ENCODE measurements around the gene TNFSF15.

Gene TNFSF15

DNA sequence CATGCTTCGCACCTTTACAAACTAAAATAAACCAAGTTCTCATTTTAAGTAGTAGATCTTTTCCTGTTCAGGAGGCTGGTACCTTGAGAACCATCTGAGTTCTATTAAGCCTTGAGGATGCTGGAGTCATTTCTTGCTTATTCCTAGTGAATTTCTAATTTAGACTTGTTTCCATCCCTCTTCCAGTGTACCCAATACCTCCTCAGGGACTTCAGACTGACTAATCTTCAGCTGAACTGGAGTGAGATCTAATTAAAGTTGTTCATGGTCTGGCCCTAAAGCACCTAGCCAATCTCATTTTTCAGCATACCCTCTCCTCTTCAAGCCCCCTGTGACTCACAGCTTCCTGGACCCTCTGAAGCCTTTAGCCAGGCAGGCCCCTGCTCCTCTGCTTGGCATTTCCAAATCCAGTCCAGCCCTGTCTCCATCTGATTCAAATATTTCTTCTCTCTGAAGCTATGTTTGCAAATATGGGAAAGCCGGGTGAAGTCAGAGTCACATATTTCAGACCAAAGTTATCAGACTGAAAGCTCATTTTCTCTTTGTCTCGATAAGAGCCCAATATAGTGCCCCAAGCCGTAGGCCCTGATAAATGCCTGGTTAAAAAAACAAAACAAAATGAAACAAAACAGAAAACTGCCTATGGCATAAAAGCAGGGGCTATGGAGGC is 19.4 kb upstream of the TNFSF15 start:
- DNase-seq (ENCODE audit: low read depth in 2 of 2): no peak

DNA sequence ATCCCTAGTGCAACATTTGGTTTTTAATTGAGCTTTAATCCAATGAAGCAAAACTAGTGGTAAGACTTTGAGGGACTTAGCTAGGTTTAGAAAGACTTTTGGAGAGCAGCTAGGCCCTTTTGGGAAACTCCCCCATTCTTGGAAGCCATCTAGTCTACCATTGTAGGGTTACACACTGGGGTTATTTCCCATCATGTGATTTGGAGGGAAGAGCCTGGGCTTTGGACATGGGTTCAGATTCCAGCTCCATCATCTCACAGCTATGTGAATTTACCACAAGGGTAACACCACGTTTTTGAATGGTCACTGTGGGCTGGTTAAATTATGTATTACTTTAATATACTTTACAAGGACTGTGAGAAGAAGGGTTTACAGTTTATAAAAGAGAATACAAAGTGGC is 18.3 kb upstream of the TNFSF15 start:
- DNase-seq (ENCODE audit: low read depth in 2 of 2): no peak

DNA sequence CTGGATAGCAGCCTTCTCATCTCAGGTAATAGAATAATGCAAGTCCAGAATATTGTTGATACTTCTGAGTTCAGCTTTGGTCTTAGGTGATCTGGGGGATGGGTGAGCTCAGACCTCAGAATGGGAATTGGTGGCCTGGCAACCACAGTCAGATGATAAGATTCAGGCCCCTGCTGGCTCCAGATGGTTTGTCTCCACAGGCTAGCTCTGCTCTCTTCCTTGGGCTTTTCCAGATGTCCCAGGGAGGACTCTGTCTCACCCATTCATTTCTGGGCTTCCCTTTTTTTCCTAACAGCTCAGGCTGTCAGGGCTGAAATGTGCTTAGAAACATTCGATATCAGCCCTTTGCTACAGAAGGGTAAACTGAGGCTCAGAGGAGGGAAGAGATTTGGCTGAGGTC is 17.6 kb upstream of the TNFSF15 start:
- DNase-seq (ENCODE audit: low read depth in 2 of 2): no peak

DNA sequence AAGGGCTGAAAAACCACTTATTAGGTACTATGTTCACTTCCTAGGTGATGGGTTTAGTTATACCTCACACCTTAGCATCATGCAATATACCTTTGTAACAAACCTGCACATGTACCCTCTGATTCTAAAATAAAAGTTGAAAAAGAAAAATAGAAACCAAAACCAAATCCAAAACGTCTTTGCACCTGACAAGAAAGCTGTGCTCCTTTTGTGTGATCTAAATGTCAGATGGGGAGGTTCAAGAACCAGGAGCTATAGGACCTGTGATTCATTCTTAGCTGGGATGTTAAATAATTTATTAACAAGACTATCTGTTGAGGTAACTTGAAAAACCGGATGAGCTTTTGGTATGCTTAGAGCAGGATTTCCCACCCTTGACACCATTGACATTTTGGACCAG is 16.9 kb upstream of the TNFSF15 start:
- DNase-seq (ENCODE audit: low read depth in 2 of 2): no peak

DNA sequence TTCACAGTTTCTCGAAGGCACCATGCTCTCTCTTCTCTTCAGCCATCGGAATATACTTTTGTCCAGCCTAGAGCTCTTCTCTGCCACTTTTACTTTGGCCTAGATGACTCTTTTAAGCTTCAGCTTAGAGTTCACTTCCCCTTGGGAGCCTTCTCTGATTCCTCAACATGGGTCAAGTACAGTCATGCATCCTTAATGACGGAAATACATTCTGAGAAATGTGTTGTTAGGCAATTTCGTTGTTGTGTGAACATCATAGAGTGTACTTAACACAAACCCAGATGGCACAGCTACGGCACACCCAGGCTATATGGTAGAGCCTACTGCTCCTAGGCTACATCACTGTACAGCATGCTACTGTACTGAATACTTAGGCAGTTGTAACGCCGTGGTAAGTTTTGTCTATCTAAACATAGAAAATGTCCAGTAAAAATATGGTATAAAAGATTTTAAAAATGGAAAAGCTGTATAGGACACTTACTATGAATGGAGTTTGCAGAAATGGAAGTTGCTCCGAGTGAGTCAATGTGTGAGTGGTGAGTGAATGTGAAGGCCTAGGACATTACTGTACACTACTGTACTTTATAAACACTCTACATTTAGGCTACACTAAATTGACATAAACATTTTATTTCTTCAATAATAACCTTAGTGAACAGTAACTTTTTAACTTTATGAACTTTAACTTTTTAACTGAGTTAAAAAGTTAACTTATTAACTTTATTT is 15.1 kb upstream of the TNFSF15 start:
- no peak for DNase-seq (ENCODE audit: low read depth in 2 of 2)

DNA sequence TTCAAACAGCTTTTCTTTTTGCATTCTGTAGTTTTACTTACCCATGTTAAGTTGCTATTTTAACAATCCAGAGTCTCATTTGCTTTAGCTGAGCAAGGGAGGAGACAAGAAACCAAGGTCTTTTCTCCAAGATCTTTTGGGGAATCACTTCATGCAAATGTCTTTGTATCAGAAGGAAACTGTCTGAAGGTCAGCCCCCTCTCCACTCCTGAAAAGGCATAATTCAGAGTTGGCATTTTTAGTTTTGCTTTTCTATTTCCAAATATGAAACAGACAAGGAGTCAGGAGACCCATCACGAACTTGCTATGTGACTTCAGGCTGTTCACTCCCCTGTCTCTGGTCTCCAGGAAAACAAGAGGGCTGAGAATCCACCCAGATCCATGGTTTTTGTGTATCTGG is 12.3 kb upstream of the TNFSF15 start:
- DNase-seq (ENCODE audit: low read depth in 2 of 2): no peak

DNA sequence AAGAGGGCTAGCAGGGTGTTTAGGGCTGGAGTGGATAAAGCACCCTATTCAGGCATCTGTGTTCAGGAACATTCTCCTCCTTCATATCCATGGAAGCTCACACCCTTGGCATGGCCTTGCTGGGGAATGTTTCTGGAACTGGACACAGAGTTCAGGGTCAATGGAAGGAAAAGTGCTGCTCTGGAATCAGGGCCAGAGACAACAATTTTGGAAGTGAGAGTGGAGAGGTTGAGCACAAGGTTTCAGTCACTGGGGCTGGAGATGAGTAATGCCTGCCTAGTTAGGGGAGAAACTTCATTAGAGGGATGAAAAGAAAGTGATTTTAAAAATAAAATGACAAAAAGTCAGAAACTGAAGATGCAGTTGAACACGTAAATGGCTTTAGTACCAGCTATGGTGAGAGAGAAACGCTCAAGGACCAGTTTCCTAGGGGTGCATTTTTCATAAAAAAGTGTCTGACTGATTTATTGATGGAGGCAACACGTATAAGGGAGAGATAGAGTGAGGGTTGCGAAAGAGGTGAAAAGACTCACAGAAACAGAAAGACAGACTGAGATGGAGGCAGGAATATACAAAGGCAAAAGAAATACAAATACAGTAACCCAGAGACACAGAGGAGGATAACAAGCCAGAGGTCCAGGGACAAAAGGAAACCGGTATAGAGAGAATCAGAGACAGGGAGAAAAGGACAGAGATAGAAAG is 8.0 kb upstream of the TNFSF15 start:
- DNase-seq (ENCODE audit: low read depth in 2 of 2): no peak

DNA sequence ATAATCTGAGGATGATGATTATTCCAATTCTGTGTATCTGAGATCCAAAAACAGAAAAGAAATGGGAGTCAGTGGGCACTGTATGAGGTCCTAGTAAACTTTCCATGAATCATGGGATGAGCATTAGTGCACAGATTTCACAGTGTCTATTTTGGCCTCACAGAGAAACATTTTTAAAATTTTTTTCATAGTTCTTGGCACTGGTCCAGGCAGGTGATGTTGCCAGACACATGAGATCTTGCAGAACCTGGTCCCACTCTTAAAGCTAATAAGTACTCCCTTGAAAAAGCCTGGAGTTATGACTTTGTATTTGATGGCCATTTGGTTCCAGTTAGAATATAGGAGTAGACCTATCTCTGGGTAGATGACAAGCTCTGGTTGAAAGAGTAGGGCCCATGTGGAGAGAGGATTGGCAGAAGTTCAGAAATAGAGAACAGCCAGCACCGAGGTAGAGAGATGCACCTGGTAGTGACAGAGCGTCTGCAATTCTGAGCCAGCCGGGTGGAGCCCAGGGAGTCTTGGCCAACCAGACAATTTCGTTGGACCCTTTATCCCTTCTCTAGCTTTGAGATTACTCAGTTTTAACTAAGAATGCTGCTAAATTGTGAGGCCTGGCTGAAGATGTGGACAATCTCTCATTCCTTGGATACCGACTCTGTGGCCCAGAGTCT is 6.3 kb upstream of the TNFSF15 start:
- no peak for DNase-seq (ENCODE audit: low read depth in 2 of 2)

DNA sequence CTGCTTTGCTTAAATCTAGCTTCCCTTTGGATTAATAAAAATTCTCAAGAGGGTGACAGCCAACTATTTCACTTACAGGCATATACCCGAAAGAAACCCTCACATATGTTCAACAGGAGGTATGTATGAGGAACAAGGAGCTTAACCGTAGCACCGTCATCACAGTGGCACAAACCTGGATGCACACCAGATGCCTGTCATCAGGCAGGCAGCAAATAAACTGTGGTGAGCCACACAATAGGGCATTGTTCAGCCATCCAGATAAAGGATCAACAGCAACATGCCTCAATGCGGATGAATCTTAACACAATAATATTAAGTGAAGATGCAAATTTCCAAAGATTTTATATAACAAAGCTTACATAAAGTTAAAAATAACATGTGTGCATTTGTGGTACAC is 5.5 kb upstream of the TNFSF15 start:
- no peak for DNase-seq (ENCODE audit: low read depth in 2 of 2)

DNA sequence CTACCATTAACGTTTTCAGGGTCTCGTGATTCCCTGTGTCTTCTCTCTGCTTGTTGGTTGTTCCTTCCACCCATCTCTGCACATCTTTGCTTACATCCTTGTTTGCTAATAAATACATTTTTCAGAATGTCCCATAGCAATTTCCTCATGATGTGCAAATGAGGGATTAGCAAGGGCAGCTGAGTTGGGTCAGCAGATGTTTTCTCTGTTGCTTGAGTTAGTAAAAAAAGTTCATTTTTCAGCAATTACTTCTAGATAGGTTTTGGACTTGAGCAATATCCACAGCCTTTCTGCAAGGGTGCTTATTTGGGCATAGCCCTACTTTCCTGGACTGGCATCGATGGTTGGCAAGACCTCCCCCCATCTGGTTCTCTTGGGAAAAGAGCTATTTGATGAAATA is 4.8 kb upstream of the TNFSF15 start:
- no peak for DNase-seq (ENCODE audit: low read depth in 2 of 2)

DNA sequence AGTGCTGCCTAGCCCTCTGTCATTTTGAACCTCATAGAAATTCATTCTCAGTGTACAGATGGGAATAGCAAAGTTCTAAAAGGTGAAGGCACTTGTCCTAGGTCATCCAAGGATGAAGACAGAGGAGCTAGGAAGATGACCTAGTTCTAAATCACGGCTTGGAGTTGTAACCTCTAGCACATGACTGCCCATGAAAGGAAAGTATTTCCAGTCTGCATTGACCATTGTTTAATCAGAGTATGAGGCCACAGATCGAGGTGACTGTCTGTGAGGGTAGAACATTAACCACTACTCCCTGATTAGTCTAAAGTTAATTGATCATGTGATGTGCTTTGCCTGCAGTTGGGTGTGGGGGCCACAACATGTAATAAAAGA is 674 bp upstream of the TNFSF15 start:
- DNase-seq (ENCODE audit: low read depth in 2 of 2): no peak

DNA sequence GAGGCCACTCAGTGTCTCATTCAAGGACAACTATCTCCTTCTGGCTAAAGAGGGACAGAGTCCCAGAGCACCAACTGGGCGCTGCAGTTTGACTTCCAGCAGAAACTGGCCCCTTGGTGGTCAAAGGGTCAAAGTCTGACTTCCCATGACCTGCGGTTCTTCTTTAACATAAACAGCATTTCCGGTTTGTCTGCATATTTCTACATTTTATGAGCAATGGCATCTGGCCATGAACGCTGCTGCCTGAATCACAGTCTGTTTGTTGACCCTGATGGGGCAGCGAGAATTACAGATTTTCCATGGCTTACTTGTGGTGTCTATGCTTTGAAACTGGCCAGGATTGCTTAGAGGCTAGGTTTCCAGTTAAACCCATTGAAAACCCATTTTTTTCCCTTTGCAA is 1.3 kb downstream of the TNFSF15 start:
- DNase-seq (ENCODE audit: low read depth in 2 of 2): no peak

DNA sequence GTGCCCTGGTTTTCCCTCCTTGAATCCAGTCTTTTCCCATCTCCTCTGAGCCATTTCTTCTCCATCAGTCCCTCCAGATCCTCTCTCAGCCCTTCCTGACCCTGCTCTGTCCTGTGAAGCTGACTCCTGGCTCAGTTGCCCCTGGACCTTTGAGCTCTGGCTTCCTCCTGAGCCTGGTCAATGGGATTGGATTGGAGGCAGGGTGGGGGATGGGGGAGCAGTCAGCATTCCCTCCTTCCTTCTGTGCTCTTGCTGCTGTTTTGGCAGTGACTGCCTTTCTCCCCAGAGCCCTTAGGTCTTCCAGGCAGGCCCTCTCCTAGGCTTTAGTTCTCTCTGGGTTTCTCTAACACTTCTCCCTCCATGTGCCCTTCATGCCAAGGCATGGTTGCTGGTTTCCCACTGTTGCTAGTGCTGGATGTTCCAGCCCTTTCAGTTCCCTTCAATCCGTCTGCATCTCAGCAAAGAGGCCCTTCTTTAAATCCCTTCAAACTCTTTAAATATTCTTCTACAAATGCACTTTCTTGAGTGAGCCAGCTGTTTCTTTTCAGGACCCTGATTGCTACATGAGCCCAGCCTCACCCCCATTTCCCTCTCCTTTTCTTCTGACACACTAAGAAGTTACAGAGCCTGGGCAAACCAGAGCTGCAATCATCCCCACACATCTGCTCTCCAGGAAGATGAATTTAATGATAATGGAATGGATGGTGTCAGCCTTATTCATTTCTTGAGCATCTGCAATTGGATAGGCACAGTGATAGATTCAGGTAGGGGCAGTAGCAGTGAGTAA is 2.2 kb downstream of the TNFSF15 start:
- DNase-seq (ENCODE audit: low read depth in 2 of 2): no peak

DNA sequence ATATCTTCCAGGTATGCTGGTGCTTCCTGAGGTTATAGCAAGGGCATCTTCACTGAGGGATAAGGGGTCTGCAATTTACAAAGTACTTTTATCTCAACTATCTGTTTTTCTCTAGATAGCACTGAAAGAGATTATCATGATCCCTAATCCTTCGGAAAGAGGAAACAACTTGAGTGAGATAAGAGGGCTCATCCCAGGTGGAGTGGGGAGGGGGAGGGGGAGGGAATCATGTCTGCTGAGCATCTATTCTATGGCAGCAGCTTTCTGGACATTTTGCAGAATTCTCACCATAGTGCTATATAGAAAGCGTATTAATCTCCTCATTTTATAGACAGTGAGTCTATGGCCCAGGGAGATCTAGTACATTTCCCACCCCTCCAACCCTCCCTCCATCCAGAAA is 5.9 kb downstream of the TNFSF15 start:
- no peak for DNase-seq (ENCODE audit: low read depth in 2 of 2)

DNA sequence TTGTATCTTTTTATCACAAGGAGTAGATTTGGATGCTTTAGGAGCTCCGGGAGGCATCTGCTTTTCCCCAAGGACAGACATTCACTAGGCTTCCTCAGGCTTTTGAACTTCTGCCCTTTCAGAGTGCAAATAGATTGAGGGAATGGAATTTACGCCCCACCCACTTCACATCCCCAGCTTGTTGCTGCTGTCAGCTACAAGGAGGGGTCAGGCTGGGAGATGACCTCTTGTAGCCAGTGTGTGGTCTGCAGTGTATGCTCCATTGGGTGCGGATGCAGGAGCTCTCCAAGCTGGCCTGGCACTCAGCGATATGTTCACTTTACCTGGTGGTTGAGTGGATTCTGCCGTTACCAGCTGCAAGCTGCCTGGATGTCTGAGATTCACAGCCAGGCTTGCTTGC is 6.4 kb downstream of the TNFSF15 start:
- DNase-seq (ENCODE audit: low read depth in 2 of 2): no peak

DNA sequence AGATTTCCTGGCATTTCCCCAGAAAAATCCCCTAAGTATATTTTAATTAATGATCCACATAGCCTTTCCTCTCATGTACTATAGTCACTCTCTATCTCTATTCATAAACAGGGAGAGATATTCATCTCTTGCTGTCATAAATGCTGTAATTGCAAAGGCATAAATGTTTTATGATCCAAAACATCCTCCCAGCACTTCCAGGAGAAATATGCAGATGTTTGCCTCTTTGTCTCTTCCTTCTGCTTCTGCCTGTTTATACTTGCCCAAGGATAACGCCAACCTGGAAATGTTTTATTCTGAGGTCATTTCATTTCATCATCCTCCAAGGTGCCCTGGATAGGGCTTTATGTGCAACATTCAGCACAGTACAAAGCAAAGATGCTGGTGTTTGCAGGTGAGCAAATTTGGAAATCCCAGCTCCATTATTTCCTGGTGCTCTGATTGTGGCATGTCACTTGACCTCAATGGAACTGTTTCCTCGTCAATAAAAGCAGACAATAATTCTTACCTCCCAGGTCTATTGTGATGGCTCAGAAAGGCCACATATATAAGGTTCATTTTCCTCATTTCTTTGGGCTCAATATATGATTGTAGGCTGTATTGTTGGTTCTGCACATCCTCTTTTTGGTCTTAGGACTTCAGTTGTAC is 6.9 kb downstream of the TNFSF15 start:
- no peak for DNase-seq (ENCODE audit: low read depth in 2 of 2)

DNA sequence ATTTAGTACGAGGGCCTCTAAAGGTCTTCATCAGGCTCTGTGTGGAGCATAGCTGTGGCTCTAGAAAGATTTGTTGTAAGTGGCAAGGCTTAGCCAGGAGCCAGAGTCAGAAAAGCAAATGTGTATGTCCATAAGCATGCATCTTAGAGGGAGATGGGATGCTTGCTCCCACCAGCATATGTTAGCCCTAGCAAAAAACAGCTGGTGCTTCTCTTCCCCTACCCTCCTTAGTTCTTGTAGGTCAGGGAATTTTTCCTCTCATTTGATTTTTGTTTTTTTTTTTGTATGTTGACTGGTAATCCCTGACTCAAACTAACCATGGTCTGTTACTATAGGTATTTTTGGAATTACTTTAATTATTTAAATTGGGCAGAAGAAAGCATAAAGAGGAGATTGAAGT is 7.7 kb downstream of the TNFSF15 start:
- DNase-seq (ENCODE audit: low read depth in 2 of 2): no peak

DNA sequence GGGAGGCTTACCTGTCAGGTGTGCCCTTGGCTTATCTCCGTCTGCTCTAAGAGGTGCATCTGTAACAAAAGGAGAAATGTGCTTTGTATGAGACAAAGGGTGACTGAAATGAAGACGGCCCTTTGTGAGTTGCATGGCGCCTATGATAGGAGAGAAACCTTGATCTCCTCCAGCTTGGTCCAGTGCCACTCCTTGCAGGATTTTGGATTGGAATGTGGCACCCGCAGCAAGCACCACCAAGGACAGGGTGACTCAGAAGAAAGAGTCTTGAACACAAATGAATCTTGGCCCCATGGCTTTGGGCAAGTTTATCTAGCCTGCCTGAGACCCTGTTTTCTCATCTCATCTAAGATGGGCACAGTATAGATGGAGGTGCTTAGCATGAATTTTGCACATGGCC is 13.4 kb downstream of the TNFSF15 start:
- DNase-seq (ENCODE audit: low read depth in 2 of 2): no peak

DNA sequence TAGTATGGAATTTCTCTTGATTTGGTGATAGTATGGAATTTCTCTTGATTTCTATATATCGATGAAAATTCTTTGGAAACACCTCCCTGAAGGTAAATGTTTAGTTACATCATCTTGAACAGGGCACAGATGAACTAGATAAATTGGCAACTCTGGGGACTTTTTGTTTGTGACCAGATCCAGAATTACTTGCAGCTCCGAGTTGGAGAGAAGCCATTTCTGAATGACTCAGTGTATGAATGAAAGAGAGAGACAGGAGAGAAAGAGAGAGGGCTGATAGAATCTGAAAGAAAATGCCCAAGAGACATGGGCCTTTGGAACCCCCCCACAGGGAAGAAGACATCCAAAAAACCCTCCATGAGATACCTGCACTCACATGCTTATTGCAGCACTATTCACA is 14.1 kb downstream of the TNFSF15 start:
- DNase-seq (ENCODE audit: low read depth in 2 of 2): no peak

DNA sequence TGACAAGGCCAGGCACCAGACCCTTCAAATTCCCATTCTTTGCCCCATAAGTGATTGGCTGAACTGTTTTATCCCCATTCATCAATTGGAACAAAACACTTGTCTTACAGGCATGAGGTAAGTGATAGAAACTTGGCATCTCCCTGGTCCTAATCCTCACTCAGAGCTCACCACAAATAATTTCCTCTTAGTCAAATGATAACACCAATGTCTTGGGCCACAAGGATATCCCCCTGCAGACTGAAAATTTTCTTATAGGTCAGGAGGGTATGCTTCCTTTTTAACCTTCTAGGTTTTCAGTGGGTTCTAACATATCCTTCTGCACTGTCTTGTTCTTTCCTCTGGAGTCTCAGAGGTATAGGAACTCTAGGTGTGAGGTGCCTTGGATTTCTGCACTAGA is 14.5 kb downstream of the TNFSF15 start:
- DNase-seq (ENCODE audit: low read depth in 2 of 2): no peak

DNA sequence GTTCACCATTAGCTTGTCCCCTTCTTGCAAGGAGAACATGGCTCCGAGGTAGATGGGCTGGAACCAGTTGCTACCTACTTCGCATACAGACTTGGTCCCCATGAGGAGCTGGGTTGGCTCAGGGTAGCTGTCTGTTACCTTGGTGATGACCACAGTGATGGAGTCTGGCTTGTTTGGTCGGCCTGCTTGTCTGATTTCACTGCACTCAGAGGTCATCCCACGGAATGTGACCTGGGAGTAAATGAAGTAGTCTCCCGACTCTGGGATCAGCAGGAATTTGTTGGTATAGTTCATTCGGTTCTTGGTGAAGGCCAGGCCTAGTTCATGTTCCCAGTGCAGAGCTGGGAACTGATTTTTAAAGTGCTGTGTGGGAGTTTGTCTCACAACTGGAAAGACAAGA is 15.3 kb downstream of the TNFSF15 start:
- no peak for DNase-seq (ENCODE audit: low read depth in 2 of 2)

Data from activated CD8-positive, alpha-beta memory T cell treated with anti-CD3 and anti-CD28 coated beads for 4 hours (primary cell).